ENCODE data around the gene ANKRD16. TPM values are rescaled to one million over a fixed set of nuclear protein-coding genes. Genes with fewer than 3 reads are reported as not detected.

ANKRD16 gene
- total RNA-seq, 1 experiment from 2014 or later, result 3.5 TPM

Other genes starting within 250 kb of the ANKRD16 start
- gene ASB13, start 223.3 kb downstream of the ANKRD16 start, total RNA-seq (2014; rRNA removed; shearing (Covaris generic)), result 11.2 and 13.3 TPM in 2 replicates
- gene TASOR2, start 205.1 kb downstream of the ANKRD16 start, total RNA-seq (2014; rRNA removed; shearing (Covaris generic)), result 50.3 and 55.2 TPM in 2 replicates
- gene GDI2, start 76.5 kb downstream of the ANKRD16 start, total RNA-seq (2014; rRNA removed; shearing (Covaris generic)), result 340 and 354 TPM in 2 replicates
- 35.3 and 41.3 TPM in 2 replicates for gene FBH1, start 350 bp upstream of the ANKRD16 start, total RNA-seq (2014; rRNA removed; shearing (Covaris generic))
- 6.4 and 8.3 TPM in 2 replicates for gene IL15RA, start 87.7 kb upstream of the ANKRD16 start, total RNA-seq (2014; rRNA removed; shearing (Covaris generic))
- gene IL2RA, start 172.5 kb upstream of the ANKRD16 start, total RNA-seq (2014; rRNA removed; shearing (Covaris generic)), result not detected in 2 replicates
- 23.7 and 32.7 TPM in 2 replicates for gene RBM17, start 199.1 kb upstream of the ANKRD16 start, total RNA-seq (2014; rRNA removed; shearing (Covaris generic))

All from Daoy (cell line).